ENCODE results near the gene CLEC18C.
"Not testable (repeated sequence)": the region's sequence is repeated elsewhere in the genome, so short reads cannot be mapped to it uniquely, and the experiment has no call there.

The CLEC18C gene

GRCh38 chr16:70223971-70224513, 50.5 kb downstream of the CLEC18C start:
- H3K27ac ChIP-seq (ENCODE audit: low read length); H3K79me2 ChIP-seq (ENCODE audit: insufficient read depth, low read length); DNase-seq; H3K4me3 ChIP-seq (ENCODE audit: low read depth in 1 of 2, low read length in 2 of 2); ATAC-seq (ENCODE audit: insufficient read depth, low read depth); H3K4me1 ChIP-seq (ENCODE audit: insufficient read depth, low read length); H3K4me2 ChIP-seq (ENCODE audit: insufficient read depth, low read length); H3K9ac ChIP-seq (ENCODE audit: low read depth, low read length); H2AFZ ChIP-seq (ENCODE audit: low read depth, low read length); H4K20me1 ChIP-seq (ENCODE audit: insufficient read depth, low read length); H3K9me3 ChIP-seq (ENCODE audit: insufficient read depth, low read length, severe bottlenecking); H3K27me3 ChIP-seq (ENCODE audit: insufficient read depth, low read length, poor library complexity): not testable (repeated sequence)
- H3K36me3 ChIP-seq (ENCODE audit: insufficient read depth, low read length): peaks cover 10% of the 10 kb centered on the region; the same call in 1 of the 2 replicates

DNA sequence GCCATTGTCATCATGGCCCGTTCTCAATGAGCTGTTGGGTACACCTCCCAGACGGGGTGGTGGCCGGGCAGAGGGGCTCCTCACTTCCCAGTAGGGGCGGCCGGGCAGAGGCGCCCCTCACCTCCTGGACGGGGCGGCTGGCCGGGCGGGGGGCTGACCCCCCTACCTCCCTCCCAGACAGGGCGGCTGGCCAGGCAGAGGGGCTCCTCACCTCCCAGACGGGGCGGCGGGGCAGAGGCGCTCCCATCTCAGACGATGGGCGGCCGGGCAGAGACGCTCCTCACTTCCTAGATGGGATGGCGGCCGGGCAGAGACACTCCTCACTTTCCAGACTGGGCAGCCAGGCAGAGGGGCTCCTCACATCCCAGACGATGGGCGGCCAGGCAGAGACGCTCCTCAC, 51.1 kb downstream of the CLEC18C start:
- H3K4me2 ChIP-seq (ENCODE audit: insufficient read depth, low read length); H3K4me3 ChIP-seq (ENCODE audit: low read depth in 1 of 2, low read length in 2 of 2); H3K27ac ChIP-seq (ENCODE audit: low read length); H2AFZ ChIP-seq (ENCODE audit: low read depth, low read length); H4K20me1 ChIP-seq (ENCODE audit: insufficient read depth, low read length); H3K79me2 ChIP-seq (ENCODE audit: insufficient read depth, low read length); H3K27me3 ChIP-seq (ENCODE audit: insufficient read depth, low read length, poor library complexity); H3K9ac ChIP-seq (ENCODE audit: low read depth, low read length); H3K9me3 ChIP-seq (ENCODE audit: insufficient read depth, low read length, severe bottlenecking); ATAC-seq (ENCODE audit: insufficient read depth, low read depth); H3K4me1 ChIP-seq (ENCODE audit: insufficient read depth, low read length); DNase-seq: not testable (repeated sequence)
- H3K36me3 ChIP-seq (ENCODE audit: insufficient read depth, low read length): peaks cover 10% of the 10 kb centered on the region; the same call in 1 of the 2 replicates

DNA sequence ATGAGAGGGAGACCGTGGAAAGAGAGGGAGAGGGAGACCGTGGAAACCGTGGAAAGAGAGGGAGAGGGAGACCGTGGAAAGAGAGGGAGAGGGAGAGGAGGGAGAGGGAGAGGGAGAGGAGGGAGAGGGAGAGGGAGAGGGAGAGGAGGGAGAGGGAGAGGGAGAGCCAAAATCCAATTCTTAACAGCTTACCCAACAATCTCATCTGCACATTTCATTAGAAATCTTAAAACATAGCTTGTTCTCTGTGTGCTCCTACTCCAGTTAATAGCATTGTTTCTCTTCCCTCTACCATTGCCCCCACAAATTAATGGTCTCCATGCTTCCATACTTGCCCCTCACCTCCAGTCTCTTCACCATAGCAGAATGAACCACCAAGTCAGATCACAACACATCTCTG, 51.8 kb downstream of the CLEC18C start:
- not testable (repeated sequence) for H3K27me3 ChIP-seq (ENCODE audit: insufficient read depth, low read length, poor library complexity); H3K4me1 ChIP-seq (ENCODE audit: insufficient read depth, low read length); H3K36me3 ChIP-seq (ENCODE audit: insufficient read depth, low read length); ATAC-seq (ENCODE audit: insufficient read depth, low read depth); H3K79me2 ChIP-seq (ENCODE audit: insufficient read depth, low read length); H3K4me2 ChIP-seq (ENCODE audit: insufficient read depth, low read length); H3K27ac ChIP-seq (ENCODE audit: low read length); H4K20me1 ChIP-seq (ENCODE audit: insufficient read depth, low read length); DNase-seq; H3K4me3 ChIP-seq (ENCODE audit: low read depth in 1 of 2, low read length in 2 of 2); H3K9ac ChIP-seq (ENCODE audit: low read depth, low read length); H3K9me3 ChIP-seq (ENCODE audit: insufficient read depth, low read length, severe bottlenecking); H2AFZ ChIP-seq (ENCODE audit: low read depth, low read length)

DNA sequence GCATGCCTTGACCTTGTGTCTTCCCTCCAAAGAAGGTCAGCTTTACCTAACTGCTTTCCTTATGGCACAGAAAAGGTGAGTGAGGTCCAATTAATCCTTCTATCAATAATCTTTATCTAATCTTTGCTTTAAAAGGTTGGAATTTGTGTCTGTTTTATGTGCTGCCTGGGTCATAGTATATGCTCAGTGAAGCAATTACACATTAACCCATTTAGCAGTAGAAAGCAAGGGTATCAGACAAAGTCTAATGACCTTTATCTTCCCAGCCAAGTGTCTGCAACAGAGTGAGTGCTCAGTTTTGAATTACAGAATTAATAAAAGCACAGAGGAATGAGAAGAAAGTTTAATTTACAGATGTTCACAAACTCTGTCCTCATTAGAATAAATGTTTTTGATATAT, 52.4 kb downstream of the CLEC18C start:
- not testable (repeated sequence) for H4K20me1 ChIP-seq (ENCODE audit: insufficient read depth, low read length); H3K9me3 ChIP-seq (ENCODE audit: insufficient read depth, low read length, severe bottlenecking); H3K27me3 ChIP-seq (ENCODE audit: insufficient read depth, low read length, poor library complexity); H3K4me1 ChIP-seq (ENCODE audit: insufficient read depth, low read length); H3K27ac ChIP-seq (ENCODE audit: low read length); H3K9ac ChIP-seq (ENCODE audit: low read depth, low read length); DNase-seq; H3K4me3 ChIP-seq (ENCODE audit: low read depth in 1 of 2, low read length in 2 of 2); H2AFZ ChIP-seq (ENCODE audit: low read depth, low read length); ATAC-seq (ENCODE audit: insufficient read depth, low read depth); H3K79me2 ChIP-seq (ENCODE audit: insufficient read depth, low read length); H3K4me2 ChIP-seq (ENCODE audit: insufficient read depth, low read length); H3K36me3 ChIP-seq (ENCODE audit: insufficient read depth, low read length)

DNA sequence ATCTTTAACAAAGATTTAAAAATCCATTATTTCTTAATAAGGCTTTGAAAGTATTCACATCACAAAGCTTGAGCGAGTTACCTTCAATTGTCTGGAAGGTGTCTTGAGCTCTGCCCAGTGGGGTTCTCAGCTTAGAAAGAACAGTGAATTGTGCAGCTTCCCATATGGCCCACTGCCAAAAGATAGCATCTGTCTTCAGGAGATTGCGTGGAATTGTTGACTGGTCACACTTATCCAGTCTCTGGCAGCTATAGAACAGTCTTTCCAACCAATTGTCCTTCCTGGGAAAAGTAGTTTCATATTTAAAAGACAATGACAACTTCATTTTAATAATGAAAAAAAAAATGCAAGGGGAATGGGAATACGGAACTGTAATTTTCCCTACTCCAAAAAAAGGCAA, 58.2 kb downstream of the CLEC18C start:
- H3K27me3 ChIP-seq (ENCODE audit: insufficient read depth, low read length, poor library complexity); H3K9me3 ChIP-seq (ENCODE audit: insufficient read depth, low read length, severe bottlenecking); H2AFZ ChIP-seq (ENCODE audit: low read depth, low read length); DNase-seq; H3K4me2 ChIP-seq (ENCODE audit: insufficient read depth, low read length); H3K79me2 ChIP-seq (ENCODE audit: insufficient read depth, low read length); H3K9ac ChIP-seq (ENCODE audit: low read depth, low read length); H4K20me1 ChIP-seq (ENCODE audit: insufficient read depth, low read length); ATAC-seq (ENCODE audit: insufficient read depth, low read depth); H3K4me1 ChIP-seq (ENCODE audit: insufficient read depth, low read length); H3K4me3 ChIP-seq (ENCODE audit: low read depth in 1 of 2, low read length in 2 of 2); H3K27ac ChIP-seq (ENCODE audit: low read length): not testable (repeated sequence)
- peaks cover 17% of the 10 kb centered on the region; the same call in 1 of the 2 replicates for H3K36me3 ChIP-seq (ENCODE audit: insufficient read depth, low read length)

Data from DND-41 (cell line).